Measurements from ENCODE around the gene BTBD3.
A peak's percentile ranks its signal among the peaks of the same experiment; 100 is the strongest.

Gene BTBD3

DNA sequence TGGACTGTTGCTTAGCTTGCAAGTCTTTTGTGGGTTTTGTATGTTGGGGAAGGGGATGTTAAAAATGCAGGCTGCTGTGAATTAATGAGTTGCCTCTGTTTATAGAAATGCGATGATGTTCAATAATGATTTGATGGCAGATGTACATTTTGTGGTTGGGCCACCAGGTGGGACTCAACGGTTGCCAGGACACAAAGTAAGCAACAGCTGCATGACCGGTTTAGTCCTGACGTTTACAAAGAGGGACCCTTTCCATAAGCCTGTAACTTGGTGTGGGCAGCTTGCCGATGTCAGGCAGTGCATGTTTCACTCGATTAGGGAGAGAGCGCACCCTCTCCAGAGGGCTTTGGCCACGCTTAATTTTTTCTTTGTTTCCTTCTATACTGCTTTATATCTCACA is 1.3 kb downstream of the BTBD3 start:
- peak; percentile 81 for DNase-seq

DNA sequence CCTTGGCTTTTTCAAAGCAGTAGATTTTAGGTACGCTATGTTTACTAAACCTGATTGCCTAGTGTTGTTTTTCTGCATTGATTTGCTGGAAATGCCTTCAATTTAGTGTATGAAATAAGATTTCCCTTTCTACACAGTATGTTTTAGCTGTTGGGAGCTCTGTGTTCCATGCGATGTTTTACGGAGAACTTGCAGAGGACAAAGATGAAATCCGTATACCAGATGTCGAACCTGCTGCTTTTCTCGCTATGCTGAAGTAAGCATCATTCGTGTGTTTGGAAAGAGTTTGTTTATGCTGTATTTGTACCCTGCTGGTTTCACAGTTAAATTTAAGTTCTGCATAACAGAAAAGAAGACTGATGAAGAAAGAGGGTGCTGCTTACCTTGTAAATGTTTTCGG is 1.9 kb downstream of the BTBD3 start:
- DNase-seq: no peak

DNA sequence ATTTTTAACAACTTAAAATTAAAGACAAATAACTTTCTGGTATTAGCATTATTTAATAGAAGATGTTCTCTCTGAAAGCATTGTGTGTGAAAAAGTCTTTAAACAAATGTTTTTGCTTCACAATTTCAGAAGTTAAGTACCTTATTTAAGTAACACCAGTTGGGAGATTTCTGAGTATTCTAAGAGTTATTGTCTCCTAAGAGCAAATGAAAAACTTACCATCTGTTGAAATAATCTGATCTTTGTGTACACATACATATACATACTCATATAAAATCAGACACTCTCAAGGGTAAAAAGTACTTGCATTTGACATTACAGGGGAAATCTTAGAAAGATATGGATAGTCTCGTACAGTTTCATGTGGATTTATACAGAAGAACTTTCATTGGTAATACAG is 2.4 kb downstream of the BTBD3 start:
- no peak for DNase-seq

DNA sequence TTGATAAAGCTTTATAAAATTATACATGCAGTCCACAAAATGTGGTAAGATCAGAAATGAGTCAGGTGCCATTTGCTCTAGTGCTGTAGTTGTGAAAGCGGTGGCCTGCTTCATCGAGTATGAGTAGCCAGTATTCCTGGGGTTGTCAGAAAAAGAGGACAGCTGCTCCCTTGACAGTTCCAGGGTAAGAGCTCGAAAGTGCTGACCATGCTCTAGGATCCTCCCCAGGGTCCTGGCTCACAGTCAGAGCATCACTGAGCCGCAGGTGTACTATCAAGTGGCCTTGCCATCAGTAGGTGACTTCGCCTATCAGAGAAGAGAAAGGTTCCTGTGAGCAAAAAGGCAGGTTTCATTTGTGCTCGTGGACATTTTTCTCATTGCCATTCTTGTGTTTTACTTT is 3.6 kb downstream of the BTBD3 start:
- DNase-seq: no peak

DNA sequence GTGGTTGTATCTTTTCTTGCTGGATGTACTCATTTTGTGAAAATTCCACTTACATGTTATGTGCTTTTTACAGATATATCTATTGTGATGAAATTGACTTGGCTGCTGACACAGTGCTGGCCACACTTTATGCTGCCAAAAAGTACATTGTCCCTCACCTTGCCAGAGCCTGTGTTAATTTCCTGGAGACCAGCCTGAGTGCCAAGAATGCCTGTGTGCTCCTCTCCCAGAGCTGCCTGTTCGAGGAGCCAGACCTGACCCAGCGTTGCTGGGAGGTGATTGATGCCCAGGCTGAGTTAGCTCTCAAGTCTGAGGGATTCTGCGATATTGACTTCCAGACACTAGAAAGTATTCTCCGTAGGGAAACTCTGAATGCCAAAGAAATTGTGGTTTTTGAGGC is 4.9 kb downstream of the BTBD3 start:
- no peak for DNase-seq

DNA sequence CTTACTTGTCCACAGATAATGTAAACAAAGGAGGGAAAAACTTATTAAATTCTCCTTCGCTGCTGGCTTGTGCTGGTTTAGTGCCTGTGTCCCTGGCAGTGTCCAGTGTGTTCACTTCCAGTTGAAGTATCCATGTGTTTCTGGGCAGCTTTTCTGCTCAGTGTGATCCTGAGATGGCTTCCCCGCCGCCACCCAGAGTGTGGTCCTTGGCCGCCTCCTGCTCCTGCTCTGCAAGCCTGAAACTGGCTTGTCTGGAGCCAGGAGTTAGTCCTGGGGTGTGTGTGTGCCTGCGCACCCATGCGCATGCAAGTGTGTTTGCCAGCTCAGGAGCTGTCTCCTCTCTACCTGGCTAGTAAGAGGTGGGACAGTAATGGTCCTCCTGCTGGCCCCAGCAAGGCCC is 7.2 kb downstream of the BTBD3 start:
- no peak for DNase-seq

DNA sequence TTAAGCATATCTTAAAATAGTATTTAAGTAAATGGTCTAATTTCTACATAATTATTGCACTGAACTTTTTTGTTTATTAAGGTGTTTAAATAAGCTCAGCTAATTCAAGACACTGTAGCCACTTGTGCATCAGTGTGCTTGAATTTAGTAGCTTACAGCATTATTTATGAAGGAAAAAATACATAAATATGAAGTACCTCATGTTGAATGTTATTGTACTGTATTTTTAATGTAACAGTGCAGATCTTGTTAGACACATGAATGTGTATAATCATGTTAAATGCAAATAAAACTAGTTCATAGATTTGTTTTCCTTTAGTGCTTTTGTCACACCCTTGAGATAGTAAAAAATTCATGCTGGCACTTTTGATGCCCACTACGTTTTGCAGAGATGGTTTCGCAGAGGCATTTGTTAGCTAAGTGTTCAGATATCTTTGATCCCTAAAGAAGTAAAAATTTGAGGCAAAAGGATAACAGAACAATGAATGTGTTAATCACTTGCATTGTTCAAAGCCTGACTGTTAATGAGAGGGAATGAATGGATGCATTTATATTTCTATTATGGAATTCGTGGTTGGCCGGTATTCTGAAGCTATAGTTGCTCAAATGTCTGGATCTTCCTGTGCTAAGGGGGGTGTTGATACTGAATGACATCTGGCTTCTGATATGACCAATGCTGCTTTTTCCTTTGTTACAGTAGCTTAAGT is 8.8 kb downstream of the BTBD3 start:
- no peak for DNase-seq

DNA sequence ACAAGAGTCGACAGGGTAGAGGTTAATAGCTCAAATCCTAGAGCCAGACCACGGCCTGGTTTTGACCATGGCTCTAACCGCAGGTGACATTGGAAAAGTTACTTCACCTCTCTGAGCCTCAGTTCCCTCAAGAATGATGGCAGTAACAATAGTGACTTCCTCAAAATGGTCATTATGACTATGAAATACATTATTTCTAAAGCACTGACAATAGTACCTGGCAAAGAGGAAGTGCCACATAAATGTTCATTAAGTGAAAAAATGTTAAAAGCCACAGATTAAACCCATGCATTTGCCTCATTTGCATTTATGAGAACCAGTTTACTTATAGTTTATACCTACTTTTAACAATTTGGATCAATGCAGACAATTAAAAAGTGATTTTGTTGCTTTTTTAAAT is 12.3 kb downstream of the BTBD3 start:
- DNase-seq: no peak

DNA sequence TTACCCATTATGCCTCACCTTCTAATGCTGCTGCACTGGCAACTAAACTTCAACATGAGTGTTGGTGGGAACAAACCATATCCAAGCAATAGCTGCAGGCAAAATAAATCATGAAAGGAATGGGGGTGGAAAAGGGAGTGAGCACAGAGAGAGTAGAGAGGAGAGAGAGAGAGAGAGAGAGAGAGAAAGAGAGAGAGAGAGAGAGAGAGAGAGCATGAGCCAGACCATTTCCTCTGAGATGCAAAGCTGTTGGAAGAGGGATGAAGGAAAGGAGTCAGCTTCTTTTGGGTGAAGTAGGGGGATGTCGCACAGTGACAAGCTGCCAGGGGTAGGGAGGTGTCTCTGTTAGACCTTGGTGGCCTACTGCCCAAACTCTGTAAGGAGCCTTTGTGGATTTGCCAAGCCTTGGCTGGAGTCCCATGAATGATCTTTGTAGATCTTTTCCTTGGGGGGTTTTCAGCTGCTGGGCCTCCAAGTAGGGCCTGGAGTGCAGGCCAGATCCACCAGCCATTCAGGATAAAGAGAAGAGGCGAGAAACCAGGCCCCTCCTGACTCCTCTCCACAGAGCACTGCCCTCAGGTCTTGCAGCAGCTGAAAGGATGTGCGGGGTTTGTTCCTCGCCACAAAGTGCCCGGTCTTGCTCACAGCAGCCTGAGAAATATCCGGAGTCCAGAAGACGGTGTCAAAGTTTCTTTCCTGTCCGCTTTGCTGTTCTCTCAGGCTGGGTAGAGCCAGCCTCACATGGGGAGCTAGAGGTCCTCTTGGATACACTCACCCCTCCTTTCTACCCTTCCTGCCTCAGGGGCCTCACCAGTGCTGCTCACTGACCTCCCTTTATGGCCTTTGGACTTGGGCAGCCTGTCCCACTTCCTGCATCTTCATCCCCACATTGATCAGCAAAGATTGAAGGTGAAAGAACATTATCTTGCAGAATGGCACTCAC is 17.8 kb downstream of the BTBD3 start:
- DNase-seq: no peak

DNA sequence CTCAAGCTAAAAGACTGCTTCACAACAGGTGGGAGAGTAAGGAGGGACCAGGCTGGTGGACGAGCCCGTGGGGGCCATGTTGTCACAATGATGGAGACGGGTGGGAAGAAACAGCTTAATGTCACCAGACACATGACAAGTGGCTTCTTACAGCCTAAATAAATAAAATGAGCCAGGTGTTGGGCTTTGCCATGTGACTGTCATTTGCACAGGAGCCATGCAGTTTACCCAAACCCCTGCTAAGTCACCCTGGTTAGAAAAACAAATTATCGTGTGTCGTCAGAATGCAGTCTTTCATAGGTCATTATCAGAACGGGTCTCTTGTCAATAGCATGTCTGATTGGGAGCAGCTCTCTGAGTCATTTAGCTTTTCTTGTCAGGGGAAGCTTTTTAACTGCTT is 18.5 kb downstream of the BTBD3 start:
- peak; percentile 96 for DNase-seq

DNA sequence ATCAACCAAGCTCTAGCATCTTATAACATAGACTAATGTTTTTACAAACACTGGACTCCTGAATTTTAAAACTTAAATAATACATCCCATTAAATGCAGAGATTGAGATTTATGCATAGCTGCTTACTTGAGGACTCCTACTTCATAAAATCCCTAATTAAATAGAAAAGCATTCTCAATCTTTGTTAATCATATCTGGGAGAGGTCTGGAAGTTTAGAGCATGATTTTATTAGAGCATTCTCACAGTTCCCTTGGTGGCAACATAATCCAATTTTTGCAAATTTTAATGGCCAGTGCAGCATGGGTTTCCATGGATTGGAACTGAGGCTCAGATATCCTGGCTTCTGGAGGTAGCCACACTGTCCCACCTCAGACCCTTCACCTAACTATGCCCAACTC is 19.5 kb downstream of the BTBD3 start:
- no peak for DNase-seq

DNA sequence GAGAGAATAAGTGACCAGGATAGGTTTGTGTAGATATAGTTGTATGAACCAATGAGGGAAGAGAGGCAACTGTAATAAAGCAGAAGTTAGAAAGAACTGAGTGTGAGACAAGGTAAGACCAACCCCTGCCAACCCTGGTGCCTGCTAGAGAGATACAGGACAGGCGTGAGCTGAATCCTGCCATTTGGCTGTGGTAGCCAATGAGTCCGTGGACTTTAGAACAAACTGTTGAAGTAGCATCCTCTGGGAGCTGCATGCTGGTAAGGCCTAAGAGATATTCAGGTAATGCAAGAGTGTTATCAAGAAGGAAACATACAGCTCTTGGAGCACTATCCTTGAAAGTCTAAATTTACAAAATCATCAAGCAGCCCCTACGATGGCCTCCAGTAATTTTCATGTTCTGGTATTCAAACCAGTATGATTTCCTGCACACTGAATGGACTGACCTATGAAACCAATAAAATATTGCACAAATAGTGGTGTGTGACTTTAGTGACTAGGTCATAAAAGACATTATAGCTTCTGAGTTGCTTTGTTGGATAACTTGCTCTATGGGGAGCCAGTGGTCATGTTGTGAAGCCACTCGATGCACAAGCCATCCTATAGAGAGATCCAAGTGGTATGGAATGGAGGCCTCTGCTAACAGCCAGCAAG is 24.0 kb downstream of the BTBD3 start:
- no peak for DNase-seq

DNA sequence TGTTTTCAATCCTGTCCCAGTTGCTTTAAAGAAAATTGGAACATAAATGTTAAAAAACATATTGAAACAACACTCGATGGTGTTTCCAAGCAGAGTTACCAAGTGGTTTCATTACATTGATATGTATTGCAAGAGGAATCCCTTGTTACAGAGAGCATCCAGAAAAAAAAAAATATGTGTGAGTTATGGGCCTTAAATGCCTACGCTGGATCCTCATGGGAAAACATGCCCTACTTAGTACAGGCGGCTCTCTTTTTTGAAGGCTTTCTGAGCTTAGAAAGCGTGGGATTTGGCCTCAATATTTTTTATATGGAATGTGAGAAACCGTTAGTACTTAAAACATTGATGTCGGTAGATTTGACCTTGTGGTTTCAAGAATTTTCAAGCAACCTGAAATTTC is 26.1 kb downstream of the BTBD3 start:
- no peak for DNase-seq

DNA sequence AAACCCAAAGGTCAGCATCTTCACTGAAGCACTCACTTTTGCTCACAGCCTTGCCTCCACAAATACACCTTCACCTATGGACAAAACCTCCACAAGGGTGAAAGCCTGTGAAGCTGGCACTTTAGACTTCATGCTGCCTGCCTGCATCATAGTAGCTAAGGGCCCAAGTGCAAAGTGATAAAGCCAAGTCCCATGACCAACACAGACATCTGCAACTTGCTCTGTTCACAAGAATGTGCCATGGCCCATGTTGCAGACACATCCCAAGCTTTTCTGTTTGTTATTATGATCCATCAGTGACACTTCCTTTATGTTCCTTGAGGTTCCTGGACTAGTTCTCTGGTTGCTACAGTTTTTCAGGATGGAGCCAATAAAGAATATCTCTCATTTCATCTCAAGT is 31.1 kb downstream of the BTBD3 start:
- no peak for DNase-seq

DNA sequence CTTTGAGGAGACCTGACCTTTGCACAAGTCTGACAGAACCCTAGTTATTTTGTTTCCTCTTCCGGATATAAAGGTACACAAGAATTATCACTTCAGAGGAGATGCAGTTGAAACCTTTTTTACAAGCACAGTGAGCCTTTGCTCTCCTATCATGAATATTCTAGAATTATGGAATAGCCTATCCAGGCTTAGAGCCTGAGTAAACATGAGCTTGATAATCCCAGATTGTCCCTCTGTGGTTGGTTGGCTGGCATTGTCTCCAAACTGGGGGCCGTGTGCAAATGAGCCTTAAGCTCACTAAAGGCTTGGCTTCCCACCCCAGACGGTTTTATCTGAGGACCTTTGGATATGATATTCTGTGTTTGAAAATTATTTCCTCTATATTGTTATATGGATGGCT is 32.0 kb downstream of the BTBD3 start:
- no peak for DNase-seq

DNA sequence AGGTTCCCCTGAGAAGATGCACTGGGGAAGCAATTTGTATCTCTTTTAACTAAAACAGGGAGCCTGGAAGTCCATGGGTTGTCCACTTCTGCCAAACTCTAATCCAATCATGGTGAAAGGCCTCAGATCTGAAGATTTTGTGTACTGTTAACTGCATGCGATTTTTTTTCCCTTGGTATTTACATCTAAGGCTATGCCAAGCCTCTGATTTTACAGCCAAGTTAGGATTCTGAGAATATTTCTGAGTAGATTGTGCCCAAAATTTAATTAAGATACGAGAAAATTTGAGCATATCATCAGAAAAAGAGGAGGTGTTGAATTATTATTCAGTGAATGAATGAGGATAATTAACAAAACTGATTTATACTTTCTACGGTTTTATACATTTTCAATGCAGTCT is 34.0 kb downstream of the BTBD3 start:
- DNase-seq: no peak

DNA sequence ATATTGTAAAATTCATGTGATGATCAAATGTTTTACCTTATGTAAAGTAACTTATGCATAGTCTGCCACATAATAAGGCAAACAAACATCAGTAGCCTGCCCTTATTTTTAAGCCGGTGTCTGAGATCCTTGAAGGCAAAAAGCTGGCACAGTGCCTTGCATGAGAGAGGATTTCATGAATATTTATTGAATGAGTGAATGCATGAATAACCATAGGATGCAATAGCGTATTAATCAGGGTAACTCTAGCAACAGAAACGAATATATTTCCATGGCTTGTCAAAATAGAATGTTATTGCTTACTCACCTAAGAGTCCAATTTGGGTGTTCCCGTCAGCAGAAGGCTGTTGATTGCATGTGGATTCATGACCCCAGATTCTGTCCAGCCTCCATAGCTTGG is 34.9 kb downstream of the BTBD3 start:
- DNase-seq: no peak

DNA sequence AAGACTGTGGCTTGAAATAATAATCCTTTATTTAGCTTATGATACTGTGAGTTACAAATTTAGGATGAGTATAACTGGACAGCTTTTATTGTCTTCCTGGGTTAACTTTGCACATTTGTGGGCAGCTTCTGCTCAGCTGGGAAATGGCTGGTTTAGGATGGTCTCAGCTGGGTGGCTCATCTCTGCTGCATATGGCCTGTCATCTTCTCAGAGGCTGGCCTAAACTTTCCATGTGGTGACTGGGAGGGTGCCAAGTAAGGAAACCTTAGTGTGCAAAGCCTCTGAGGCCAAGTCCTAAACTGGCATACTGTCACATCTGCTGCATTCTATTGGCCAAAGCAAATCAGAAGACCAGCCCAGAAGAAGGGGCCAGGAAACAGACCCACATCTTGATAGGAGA is 40.2 kb downstream of the BTBD3 start:
- no peak for DNase-seq

DNA sequence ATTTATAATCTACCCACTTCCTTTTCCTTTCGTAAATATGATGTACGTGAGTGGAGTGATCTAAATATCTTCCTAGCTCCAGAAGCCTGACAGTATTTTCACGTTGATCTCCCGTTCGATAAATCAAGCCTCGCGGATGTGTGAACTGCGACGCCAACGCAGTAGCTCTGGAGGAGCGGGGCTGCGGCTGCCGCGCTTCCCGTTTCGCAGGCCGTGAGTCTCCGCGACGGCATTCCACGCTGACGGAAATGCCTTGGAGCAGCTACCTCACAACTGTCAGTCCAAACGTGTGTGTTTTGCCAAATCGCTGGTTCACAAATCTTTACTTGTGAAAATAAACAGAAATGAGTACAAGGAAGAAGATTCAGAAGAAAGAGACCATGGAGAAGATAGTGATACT is 41.2 kb downstream of the BTBD3 start:
- no peak for DNase-seq

DNA sequence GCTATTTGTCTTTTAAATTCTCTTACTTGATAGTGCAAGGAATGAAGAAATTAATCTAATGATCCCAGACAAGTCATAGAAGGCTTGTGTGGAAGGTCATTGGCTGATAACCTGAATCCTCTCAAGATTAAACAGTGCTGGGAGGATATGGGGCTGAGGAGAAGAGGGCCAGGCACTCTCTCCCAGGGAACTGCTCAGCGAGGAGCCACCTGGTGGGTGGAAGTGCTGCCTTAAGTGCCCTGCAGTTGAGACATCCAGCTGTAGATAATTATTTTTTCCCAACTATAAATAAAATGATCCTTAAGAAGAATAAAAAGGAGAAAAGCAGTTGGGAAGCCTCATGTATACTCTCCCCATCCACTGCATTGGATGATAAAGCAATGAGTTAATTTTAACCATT is 47.9 kb downstream of the BTBD3 start:
- no peak for DNase-seq

DNA sequence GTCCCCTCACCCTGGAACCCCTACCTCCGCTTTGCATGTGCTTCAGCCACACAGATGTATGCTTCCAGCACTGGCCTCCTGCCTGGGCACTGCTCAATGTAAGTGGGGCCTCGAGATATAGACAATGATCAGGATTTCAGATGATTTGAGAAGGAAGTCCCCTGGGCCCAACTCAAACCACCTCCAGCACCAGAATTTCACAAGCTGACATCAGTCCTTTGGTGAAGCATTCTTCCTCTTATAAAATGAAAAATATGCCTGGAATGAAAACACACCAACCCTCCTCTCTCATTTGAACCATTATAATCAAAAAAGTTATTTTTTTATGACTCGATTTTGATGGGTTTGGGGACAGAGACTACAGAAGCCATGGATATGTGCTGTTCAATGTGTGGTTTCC is 48.5 kb downstream of the BTBD3 start:
- no peak for DNase-seq

DNA sequence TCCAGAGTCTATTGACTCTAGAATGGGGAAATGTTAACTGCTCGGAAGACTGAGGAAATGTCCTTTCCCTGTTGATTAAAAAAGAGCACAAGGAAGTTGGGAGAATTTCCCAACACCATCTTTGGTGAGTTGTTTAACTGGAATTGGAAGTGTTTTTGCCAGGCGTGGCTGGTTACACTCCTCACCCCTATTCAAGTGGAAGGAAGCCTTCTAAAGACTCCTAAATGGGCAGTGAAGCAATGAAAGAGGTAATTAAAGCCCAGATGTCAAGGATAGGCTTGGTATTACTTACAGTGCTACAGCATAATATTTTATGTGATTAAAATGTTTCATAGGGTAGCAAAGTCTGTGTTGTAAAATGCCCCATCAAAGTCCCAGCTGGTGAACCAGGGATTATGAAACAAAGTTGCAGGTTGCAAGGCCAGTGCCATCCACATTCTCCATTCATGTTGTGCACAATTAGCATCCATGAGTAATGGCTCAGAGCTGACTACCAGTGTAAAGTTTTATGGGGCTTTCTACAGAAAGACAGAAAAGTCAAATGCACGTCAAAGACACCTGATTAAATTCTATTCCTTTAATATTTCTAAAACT is 52.6 kb downstream of the BTBD3 start:
- DNase-seq: no peak

DNA sequence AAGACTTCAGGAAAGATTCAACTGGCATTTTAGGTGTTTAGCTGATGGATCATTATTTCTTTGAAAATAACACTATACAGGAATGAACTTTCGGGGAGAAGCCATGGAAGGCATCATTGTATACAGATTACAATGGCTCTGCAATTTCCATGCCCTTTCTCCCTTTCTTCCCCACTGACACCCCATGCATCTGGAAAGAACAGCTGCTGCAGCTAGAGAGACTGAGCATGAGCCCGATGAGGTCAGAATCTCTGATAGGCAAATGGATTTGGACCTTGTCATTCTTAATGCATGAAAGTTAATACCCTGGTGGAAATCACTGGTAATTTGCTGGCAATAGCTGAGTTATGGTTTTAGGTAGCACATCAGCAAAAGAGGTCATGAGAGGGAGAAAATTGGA is 54.8 kb downstream of the BTBD3 start:
- DNase-seq: no peak
